HepG2 (cell line): ENCODE measurements around the gene ZWILCH. TPM values are rescaled to one million over a fixed set of nuclear protein-coding genes. Genes with fewer than 3 reads are reported as not detected.
"Not testable (repeated sequence)": the region's sequence is repeated elsewhere in the genome, so short reads cannot be mapped to it uniquely, and the experiment has no call there.

Experiments
- ATAC-seq: fragments of 200-7000 bp; cut with Tn5 transposase; 3 replicates; pipeline ENCODE4 v1.9.1; 2020; ENCODE audit warnings: mild to moderate bottlenecking, moderate library complexity
- BruUV-seq: library from RNA; stranded (reverse); fragments of 400-500 nt; replicated peaks from 2 replicates; lab custom pipeline; 2021; lab: Mats Ljungman, UMichigan
- CTCF ChIA-PET: fragments of 300-600 bp; formaldehyde crosslinking; extraction: SDS; loops from one replicate; lab custom pipeline; 2021; ENCODE audit warnings: low total read pairs, inconsistent platforms, low intra/inter-chr PET ratio; lab: Yijun Ruan, JAX
- POLR2A ChIA-PET: fragments of 350-600 bp; sonication (Branson Sonifier 250); formaldehyde crosslinking; loops from one replicate; lab custom pipeline; 2020; ENCODE audit warnings: antibody characterized with exemption, inconsistent platforms; lab: Yijun Ruan, JAX
- DNase-seq: peaks from one replicate; pipeline ENCODE4 v3.0.0-alpha.2; 2015; ENCODE audit warnings: low spot score
- FAIRE-seq: peaks from 3 replicates; lab custom pipeline; 2011; peaks lifted over from hg19 to GRCh38; lab: Jason Lieb, UNC
- H2AFZ ChIP-seq: one replicate; pipeline ENCODE4 v1.6.1; 2011; ENCODE audit warnings: low read length, inconsistent platforms
- H3K27ac ChIP-seq: fragments of 300-600 bp; 3 replicates; pipeline ENCODE4 v1.8.0; 2011; ENCODE audit warnings: mixed run types, mild to moderate bottlenecking, mixed read lengths, low read length, inconsistent platforms; ENCODE audit not compliant: insufficient read depth; ENCODE audit errors: extremely low read length
- H3K27me3 ChIP-seq, 2 experiments: fragments of 200-600 bp in 1 of 2; 2 replicates in 1 of 2; 3 replicates in 1 of 2; pipeline versions ENCODE4 v1.6.0 to v1.8.0; 2011; ENCODE audit warnings: low read length in 2 of 2, mild to moderate bottlenecking in 2 of 2, moderate library complexity in 2 of 2, inconsistent platforms in 1 of 2; ENCODE audit not compliant: insufficient read depth in 2 of 2, control insufficient read depth in 1 of 2
- H3K36me3 ChIP-seq, 2 experiments: fragments of 200-600 bp in 1 of 2; replicated peaks in 1 of 2; 2 replicates in 1 of 2; 3 replicates in 1 of 2; pipeline versions ENCODE4 v1.5.1 to v1.8.0; 2011; ENCODE audit warnings: low read length in 2 of 2, inconsistent platforms in 1 of 2; ENCODE audit not compliant: insufficient read depth in 2 of 2, control insufficient read depth in 1 of 2
- H3K4me1 ChIP-seq: 2 replicates; pipeline ENCODE4 v1.5.1; 2012; ENCODE audit warnings: low read length, inconsistent platforms; ENCODE audit not compliant: insufficient read depth
- H3K4me2 ChIP-seq: 2 replicates; pipeline ENCODE4 v1.6.0; 2011; ENCODE audit warnings: low read depth, low read length, inconsistent platforms
- H3K4me3 ChIP-seq, 3 experiments: fragments of 200-600 bp in 1 of 3; sonication (generic), shearing (Covaris generic) in 1 of 3; replicated peaks in 1 of 3; 2 replicates each; pipeline ENCODE4 v1.5.1; 2011 to 2016; ENCODE audit warnings: low read length in 3 of 3, inconsistent platforms in 2 of 3, low read depth in 2 of 3, mild to moderate bottlenecking in 2 of 3, control low read depth in 1 of 3, mixed read lengths in 1 of 3; ENCODE audit not compliant: insufficient read depth in 1 of 3
- H3K79me2 ChIP-seq: one replicate; pipeline ENCODE4 v1.6.1; 2011; ENCODE audit warnings: low read length, inconsistent platforms; ENCODE audit not compliant: insufficient read depth
- H3K9ac ChIP-seq: 2 replicates; pipeline ENCODE4 v1.6.0; 2011; ENCODE audit warnings: mild to moderate bottlenecking, low read depth, low read length, inconsistent platforms; ENCODE audit not compliant: insufficient read depth
- H3K9me3 ChIP-seq: 2 replicates; pipeline ENCODE4 v1.5.1; 2012; ENCODE audit warnings: mild to moderate bottlenecking, low read length
- H4K20me1 ChIP-seq: 2 replicates; pipeline ENCODE4 v1.6.0; 2011; ENCODE audit warnings: inconsistent platforms, mild to moderate bottlenecking, low read length, moderate library complexity; ENCODE audit not compliant: insufficient read depth
- CBX5 ChIP-seq: sonication (generic); formaldehyde crosslinking; IDR thresholded peaks from 2 replicates; pipeline ENCODE4 v1.4.0; 2020; ENCODE audit warnings: missing genetic modification reagents, borderline replicate concordance
- EHMT2 ChIP-seq: fragments of 200-600 bp; sonication (generic); IDR thresholded peaks from 2 replicates; pipeline ENCODE4 v1.7.0; 2017; ENCODE audit warnings: antibody characterized with exemption, low read depth, low read length, borderline replicate concordance
- HMG20A ChIP-seq: IDR thresholded peaks from 2 replicates; pipeline ENCODE4 v1.6.1; 2016; ENCODE audit warnings: borderline replicate concordance
- PAWR ChIP-seq: sonication (generic); formaldehyde crosslinking; IDR thresholded peaks from 2 replicates; pipeline ENCODE4 v1.4.0; 2020; ENCODE audit warnings: missing genetic modification reagents, mild to moderate bottlenecking, borderline replicate concordance
- RCOR2 ChIP-seq: IDR thresholded peaks from 2 replicates; pipeline ENCODE4 v1.6.1; 2016; ENCODE audit warnings: missing biosample characterization, missing genetic modification reagents
- RFXAP ChIP-seq: sonication (generic); formaldehyde crosslinking; IDR thresholded peaks from 2 replicates; pipeline ENCODE4 v1.4.0; 2020; ENCODE audit warnings: missing genetic modification reagents, borderline replicate concordance
- TBP ChIP-seq: sonication (generic); formaldehyde crosslinking; IDR thresholded peaks from 2 replicates; pipeline ENCODE4 v1.5.0; 2020; ENCODE audit warnings: missing genetic modification reagents
- ZNF569 ChIP-seq: sonication (generic); formaldehyde crosslinking; IDR thresholded peaks from 2 replicates; pipeline ENCODE4 v1.5.0; 2020; ENCODE audit warnings: mild to moderate bottlenecking, missing genetic modification reagents, moderate library complexity, borderline replicate concordance
- ZNF678 ChIP-seq: sonication (generic); formaldehyde crosslinking; IDR thresholded peaks from 2 replicates; pipeline ENCODE4 v1.4.0; 2020; ENCODE audit warnings: mild to moderate bottlenecking, missing genetic modification reagents
- WGBS: methylation state at CpG from one replicate; pipeline ENCODE4 v1.1.6; 2017; ENCODE audit warnings: low lambda C conversion rate; 5-methylcytosine and 5-hydroxymethylcytosine counted together
- in situ Hi-C: cut with HindIII; loops from 2 replicates; pipeline ENCODE4 v1.10.0; 2017; ENCODE audit warnings: low pct_unique_long_range_greater_than_20kb; ENCODE audit not compliant: extremely low pct_ligation_motif_present
- intact Hi-C: fragments of 100-400 bp; cut with micrococcal nuclease; formaldehyde crosslinking; loops from one replicate; pipeline ENCODE4 v1.10.0; 2022; ENCODE audit not compliant: unreplicated experiment
- polyA plus RNA-seq, 8 experiments: library from polyadenylated mRNA; depleted of rRNA in 3 of 8; stranded (reverse) in 7 of 8; unstranded in 1 of 8; fragments of >200 nt; fragmentation: Illumina TruSeq in 4 of 8; extraction: Trizol in 4 of 8; gene quantifications; 2 replicates each; pipeline versions ENCODE4 v1.2.1 to v1.2.3, GENCODE V29; 2011 to 2016; ENCODE audit warnings: low read depth in 4 of 8, missing spikeins in 1 of 8, mixed read lengths in 1 of 8; ENCODE audit not compliant: insufficient read depth in 1 of 8
- total RNA-seq, 5 experiments: library from RNA; depleted of rRNA; stranded (reverse); fragments of >200 nt; fragmentation: Illumina TruSeq; extraction: Trizol; gene quantifications; 2 replicates each; pipeline ENCODE4 v1.2.3, GENCODE V29; 2016; ENCODE audit warnings: low read depth in 1 of 5
- TF ChIP-seq, protein P1 (sequence below): sonication (generic); formaldehyde crosslinking; IDR thresholded peaks from 2 replicates; pipeline ENCODE4 v1.8.0; 2022; ENCODE audit warnings: missing genetic modification reagents, mild to moderate bottlenecking, inconsistent platforms, borderline replicate concordance
- TF ChIP-seq, protein P2 (sequence below): sonication (generic); formaldehyde crosslinking; IDR thresholded peaks from 2 replicates; pipeline ENCODE4 v1.9.0; 2021; ENCODE audit warnings: missing genetic modification reagents, borderline replicate concordance
- TF ChIP-seq, protein P3 (sequence below): sonication (generic); formaldehyde crosslinking; IDR thresholded peaks from 2 replicates; pipeline ENCODE4 v1.4.0; 2020; ENCODE audit warnings: mild to moderate bottlenecking, missing genetic modification reagents

ZWILCH gene
- total and polyA plus RNA-seq, 2 of the 13 experiments (the other 11 are each of a cell fraction or from before 2014, with no cell fraction given), result 9.5 to 27.8 TPM

DNA sequence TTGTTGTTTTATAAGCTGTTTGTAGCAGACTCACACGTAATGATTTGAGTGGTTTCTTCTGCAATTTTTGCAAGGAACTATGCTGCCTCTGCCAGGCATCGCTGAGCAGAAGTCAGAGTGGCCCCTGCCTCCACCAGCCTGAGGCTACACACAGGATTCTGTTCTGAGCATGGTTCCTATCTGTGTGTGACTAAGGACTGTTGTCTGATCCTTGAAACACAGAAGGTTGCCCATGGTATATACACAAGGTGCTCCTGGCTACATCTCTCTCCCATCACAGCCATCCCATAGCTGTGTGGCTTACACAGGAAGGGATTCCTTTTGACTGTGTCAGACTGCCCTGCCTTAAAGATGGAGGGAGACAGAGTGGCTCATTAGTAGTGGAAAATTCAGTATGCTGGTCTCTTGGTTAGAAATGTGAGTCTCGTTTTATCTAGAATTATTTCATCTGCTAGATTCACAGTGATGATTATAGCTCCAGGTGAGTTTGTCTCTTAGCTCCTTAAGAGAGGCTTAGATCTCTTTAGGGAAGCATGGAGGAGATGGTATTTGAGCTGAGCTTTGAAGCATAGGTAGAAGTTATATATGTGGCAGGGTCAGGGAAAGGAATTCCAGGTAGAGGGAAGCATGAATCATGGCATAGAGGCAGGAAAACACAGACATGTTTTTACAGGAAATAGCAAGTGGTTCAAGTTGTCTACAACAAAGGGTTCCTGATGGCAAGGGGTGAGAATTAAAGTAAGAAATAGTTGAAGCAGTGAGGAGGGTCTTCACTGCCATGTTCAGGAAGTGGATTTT, 45.1 kb upstream of the ZWILCH start:
- WGBS, result 93% methylated on average over 3 of the region's 3 CpGs
- DNase-seq, result no peak
- no peak overlapping the region for H3K4me3 ChIP-seq
- intact Hi-C loops (no loop called here), in situ Hi-C loops (no loop called here)
- no peaks in the 10 kb centered on the region for H3K9me3 ChIP-seq
- no peaks in the 10 kb centered on the region for H3K27me3 ChIP-seq
- TF ChIP-seq HMG20A (no peak), PAWR (CRISPR knock-in tag) (no peak), EHMT2 (no peak), CBX5 (no peak), RFXAP (no peak), TBP (CRISPR knock-in tag) (no peak), RCOR2 (no peak), ZNF569 (CRISPR knock-in tag) (no peak), ZNF678 (CRISPR knock-in tag) (no peak)
- TF ChIP-seq, protein P1, sequence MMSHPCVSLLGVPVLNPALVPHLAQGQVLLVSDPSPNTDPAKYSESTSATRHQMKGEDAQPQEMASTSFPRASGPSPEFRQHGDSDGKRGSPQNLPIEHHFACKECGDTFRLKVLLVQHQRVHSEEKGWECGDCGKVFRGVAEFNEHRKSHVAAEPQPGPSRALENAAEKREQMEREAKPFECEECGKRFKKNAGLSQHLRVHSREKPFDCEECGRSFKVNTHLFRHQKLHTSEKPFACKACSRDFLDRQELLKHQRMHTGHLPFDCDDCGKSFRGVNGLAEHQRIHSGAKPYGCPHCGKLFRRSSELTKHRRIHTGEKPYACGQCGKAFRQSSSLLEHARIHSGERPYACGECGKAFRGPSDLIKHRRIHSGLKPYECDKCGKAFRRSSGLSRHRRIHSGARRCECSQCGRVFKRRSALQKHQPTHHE, result no peak
- TF ChIP-seq, protein P2, sequence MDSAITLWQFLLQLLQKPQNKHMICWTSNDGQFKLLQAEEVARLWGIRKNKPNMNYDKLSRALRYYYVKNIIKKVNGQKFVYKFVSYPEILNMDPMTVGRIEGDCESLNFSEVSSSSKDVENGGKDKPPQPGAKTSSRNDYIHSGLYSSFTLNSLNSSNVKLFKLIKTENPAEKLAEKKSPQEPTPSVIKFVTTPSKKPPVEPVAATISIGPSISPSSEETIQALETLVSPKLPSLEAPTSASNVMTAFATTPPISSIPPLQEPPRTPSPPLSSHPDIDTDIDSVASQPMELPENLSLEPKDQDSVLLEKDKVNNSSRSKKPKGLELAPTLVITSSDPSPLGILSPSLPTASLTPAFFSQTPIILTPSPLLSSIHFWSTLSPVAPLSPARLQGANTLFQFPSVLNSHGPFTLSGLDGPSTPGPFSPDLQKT (CRISPR knock-in tag), result no peak
- TF ChIP-seq, protein P3, sequence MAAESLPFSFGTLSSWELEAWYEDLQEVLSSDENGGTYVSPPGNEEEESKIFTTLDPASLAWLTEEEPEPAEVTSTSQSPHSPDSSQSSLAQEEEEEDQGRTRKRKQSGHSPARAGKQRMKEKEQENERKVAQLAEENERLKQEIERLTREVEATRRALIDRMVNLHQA (CRISPR knock-in tag), result no peak
- H3K36me3 ChIP-seq, result peaks cover 4 to 16% of the 10 kb centered on the region in 2 experiments; a peak in 3 of 5 replicates
- BruUV-seq, result no TSS peak
- no peaks in the 10 kb centered on the region for H4K20me1 ChIP-seq
- no peak overlapping the region for H3K27ac ChIP-seq
- no peaks in the 10 kb centered on the region for H3K4me1 ChIP-seq
- ChIA-PET POLR2A (interaction anchor here (0.6 kb wide), 1 partner anchor 102 kb away, joined by 4 read pairs; no protein-coding TSS in a partner anchor), CTCF (no interaction called here)
- H2AFZ ChIP-seq, result no peak overlapping the region
- H3K79me2 ChIP-seq, result no peaks in the 10 kb centered on the region
- H3K4me2 ChIP-seq, result no peak overlapping the region
- ATAC-seq, result no peak
- no peak for FAIRE-seq
- no peak overlapping the region for H3K9ac ChIP-seq

DNA sequence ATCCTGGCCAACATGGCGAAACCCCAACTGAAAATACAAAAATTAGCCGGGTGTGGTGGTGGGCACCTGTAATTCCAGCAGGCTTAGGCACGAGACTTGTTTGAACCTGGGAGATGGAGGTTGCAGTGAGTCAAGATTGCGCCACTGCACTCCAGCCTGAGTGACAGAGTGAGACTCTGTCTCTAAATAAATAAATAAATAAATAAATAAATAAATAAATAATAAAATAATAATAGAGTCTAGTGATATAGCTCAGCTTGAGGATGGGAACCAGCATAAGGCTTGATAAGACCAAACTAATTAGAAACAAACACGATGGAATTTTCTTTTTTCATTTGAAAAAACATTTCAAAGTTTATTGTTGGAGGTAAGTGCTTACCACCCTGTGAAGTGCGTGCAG, 43.8 kb upstream of the ZWILCH start:
- ATAC-seq, BruUV-seq, H2AFZ ChIP-seq, H3K4me3 ChIP-seq, H3K36me3 ChIP-seq, H3K9ac ChIP-seq, H4K20me1 ChIP-seq, H3K27me3 ChIP-seq, CTCF ChIA-PET, FAIRE-seq, DNase-seq, H3K4me1 ChIP-seq, intact Hi-C loops, H3K4me2 ChIP-seq, H3K9me3 ChIP-seq, in situ Hi-C loops, H3K27ac ChIP-seq, H3K79me2 ChIP-seq, POLR2A ChIA-PET: not testable (repeated sequence)
- WGBS, result 97% methylated on average over 6 of the region's 6 CpGs
